ENCODE results near the gene SYK.

SYK gene

DNA sequence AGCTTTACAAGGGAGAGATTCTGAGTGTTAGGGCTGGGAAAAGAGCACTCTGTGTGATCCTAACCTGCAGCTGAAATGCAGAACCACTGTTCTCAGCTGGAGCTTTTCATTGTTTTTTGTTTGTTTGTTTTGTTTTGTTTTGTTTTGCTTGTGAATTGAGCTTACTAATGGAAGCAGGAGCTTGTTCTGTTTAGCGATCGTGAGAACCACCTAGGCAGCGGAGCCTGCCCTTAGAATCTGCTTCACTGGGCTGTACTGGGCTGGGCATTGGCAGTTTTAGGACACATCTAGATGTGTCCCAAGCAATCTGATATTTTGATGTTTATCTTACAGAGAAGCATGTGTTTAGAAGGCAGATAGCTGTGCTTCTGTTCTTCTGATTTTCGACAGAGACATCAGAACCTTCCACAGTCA lies 14.3 kb downstream of the SYK start:
- no peak overlapping the region; the same call in 1 of the 2 replicates for H3K27ac ChIP-seq (ENCODE audit: extremely low read depth, low read depth, low read length)
- TF ChIP-seq, protein P1, sequence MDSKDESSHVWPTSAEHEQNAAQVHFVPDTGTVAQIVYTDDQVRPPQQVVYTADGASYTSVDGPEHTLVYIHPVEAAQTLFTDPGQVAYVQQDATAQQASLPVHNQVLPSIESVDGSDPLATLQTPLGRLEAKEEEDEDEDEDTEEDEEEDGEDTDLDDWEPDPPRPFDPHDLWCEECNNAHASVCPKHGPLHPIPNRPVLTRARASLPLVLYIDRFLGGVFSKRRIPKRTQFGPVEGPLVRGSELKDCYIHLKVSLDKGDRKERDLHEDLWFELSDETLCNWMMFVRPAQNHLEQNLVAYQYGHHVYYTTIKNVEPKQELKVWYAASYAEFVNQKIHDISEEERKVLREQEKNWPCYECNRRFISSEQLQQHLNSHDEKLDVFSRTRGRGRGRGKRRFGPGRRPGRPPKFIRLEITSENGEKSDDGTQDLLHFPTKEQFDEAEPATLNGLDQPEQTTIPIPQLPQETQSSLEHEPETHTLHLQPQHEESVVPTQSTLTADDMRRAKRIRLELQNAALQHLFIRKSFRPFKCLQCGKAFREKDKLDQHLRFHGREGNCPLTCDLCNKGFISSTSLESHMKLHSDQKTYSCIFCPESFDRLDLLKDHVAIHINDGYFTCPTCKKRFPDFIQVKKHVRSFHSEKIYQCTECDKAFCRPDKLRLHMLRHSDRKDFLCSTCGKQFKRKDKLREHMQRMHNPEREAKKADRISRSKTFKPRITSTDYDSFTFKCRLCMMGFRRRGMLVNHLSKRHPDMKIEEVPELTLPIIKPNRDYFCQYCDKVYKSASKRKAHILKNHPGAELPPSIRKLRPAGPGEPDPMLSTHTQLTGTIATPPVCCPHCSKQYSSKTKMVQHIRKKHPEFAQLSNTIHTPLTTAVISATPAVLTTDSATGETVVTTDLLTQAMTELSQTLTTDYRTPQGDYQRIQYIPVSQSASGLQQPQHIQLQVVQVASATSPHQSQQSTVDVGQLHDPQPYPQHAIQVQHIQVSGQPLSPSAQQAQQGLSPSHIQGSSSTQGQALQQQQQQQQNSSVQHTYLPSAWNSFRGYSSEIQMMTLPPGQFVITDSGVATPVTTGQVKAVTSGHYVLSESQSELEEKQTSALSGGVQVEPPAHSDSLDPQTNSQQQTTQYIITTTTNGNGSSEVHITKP (tag by site-specific recombination; IDR thresholded peaks at IDR 0.05), result no peak
- TF ChIP-seq, protein P2, sequence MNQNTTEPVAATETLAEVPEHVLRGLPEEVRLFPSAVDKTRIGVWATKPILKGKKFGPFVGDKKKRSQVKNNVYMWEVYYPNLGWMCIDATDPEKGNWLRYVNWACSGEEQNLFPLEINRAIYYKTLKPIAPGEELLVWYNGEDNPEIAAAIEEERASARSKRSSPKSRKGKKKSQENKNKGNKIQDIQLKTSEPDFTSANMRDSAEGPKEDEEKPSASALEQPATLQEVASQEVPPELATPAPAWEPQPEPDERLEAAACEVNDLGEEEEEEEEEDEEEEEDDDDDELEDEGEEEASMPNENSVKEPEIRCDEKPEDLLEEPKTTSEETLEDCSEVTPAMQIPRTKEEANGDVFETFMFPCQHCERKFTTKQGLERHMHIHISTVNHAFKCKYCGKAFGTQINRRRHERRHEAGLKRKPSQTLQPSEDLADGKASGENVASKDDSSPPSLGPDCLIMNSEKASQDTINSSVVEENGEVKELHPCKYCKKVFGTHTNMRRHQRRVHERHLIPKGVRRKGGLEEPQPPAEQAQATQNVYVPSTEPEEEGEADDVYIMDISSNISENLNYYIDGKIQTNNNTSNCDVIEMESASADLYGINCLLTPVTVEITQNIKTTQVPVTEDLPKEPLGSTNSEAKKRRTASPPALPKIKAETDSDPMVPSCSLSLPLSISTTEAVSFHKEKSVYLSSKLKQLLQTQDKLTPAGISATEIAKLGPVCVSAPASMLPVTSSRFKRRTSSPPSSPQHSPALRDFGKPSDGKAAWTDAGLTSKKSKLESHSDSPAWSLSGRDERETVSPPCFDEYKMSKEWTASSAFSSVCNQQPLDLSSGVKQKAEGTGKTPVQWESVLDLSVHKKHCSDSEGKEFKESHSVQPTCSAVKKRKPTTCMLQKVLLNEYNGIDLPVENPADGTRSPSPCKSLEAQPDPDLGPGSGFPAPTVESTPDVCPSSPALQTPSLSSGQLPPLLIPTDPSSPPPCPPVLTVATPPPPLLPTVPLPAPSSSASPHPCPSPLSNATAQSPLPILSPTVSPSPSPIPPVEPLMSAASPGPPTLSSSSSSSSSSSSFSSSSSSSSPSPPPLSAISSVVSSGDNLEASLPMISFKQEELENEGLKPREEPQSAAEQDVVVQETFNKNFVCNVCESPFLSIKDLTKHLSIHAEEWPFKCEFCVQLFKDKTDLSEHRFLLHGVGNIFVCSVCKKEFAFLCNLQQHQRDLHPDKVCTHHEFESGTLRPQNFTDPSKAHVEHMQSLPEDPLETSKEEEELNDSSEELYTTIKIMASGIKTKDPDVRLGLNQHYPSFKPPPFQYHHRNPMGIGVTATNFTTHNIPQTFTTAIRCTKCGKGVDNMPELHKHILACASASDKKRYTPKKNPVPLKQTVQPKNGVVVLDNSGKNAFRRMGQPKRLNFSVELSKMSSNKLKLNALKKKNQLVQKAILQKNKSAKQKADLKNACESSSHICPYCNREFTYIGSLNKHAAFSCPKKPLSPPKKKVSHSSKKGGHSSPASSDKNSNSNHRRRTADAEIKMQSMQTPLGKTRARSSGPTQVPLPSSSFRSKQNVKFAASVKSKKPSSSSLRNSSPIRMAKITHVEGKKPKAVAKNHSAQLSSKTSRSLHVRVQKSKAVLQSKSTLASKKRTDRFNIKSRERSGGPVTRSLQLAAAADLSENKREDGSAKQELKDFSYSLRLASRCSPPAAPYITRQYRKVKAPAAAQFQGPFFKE (tag by site-specific recombination; IDR thresholded peaks at IDR 0.05; ENCODE audit: borderline replicate concordance), result no peak
- TF ChIP-seq, protein P3, sequence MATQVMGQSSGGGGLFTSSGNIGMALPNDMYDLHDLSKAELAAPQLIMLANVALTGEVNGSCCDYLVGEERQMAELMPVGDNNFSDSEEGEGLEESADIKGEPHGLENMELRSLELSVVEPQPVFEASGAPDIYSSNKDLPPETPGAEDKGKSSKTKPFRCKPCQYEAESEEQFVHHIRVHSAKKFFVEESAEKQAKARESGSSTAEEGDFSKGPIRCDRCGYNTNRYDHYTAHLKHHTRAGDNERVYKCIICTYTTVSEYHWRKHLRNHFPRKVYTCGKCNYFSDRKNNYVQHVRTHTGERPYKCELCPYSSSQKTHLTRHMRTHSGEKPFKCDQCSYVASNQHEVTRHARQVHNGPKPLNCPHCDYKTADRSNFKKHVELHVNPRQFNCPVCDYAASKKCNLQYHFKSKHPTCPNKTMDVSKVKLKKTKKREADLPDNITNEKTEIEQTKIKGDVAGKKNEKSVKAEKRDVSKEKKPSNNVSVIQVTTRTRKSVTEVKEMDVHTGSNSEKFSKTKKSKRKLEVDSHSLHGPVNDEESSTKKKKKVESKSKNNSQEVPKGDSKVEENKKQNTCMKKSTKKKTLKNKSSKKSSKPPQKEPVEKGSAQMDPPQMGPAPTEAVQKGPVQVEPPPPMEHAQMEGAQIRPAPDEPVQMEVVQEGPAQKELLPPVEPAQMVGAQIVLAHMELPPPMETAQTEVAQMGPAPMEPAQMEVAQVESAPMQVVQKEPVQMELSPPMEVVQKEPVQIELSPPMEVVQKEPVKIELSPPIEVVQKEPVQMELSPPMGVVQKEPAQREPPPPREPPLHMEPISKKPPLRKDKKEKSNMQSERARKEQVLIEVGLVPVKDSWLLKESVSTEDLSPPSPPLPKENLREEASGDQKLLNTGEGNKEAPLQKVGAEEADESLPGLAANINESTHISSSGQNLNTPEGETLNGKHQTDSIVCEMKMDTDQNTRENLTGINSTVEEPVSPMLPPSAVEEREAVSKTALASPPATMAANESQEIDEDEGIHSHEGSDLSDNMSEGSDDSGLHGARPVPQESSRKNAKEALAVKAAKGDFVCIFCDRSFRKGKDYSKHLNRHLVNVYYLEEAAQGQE (tag by site-specific recombination; IDR thresholded peaks at IDR 0.05), result no peak
- H3K9me3 ChIP-seq (ENCODE audit: control insufficient read depth, insufficient read depth, low read depth, low read length), result no peaks in the 10 kb centered on the region
- ChIA-PET CTCF (interaction anchor here (0.6 to 1.4 kb wide), 3 partner anchors 9 to 239 kb away, joined by 3 to 5 read pairs (median 5); no protein-coding TSS in a partner anchor), POLR2A (interaction anchor here (1.1 kb wide), 1 partner anchor 14 kb away, joined by 4 read pairs; the partner anchor contains the start of gene SYK)
- H3K4me1 ChIP-seq (ENCODE audit: control insufficient read depth, insufficient read depth, low read length), result peaks cover 8% of the 10 kb centered on the region
- peaks cover 0 to 2% of the 10 kb centered on the region in 2 experiments; a peak in 1 of 3 replicates for H3K36me3 ChIP-seq (ENCODE audit: control insufficient read depth in 2 of 2, insufficient read depth in 1 of 2, low read length in 2 of 2)
- no peak overlapping the region for H3K4me3 ChIP-seq (ENCODE audit: low read depth, low read length)

DNA sequence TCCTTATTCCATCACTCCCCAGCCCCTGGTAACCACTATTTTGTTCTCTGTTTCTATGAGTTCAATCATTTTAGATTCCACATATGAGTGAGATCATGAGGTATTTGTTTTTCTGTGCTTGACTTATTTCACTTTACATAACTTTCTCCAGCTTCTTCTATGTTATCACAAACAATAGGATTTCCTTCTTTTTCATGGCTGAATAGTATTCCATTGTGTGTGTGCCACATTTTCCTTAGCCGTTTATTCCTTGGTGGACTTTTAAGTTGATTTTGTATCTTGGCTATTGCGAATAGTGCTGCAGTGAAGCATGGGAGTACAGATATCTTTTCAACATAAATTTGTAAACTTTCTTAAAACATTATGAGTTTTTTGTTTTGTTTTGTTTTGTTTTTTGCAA lies 15.1 kb downstream of the SYK start:
- Histone ChIP-seq H3K4me3 (ENCODE audit: low read depth, low read length) (no peak overlapping the region), H3K27ac (ENCODE audit: extremely low read depth, low read depth, low read length) (no peak overlapping the region), H3K4me1 (ENCODE audit: control insufficient read depth, insufficient read depth, low read length) (0 out of 2 replicates have a peak, but pooled peaks cover 4% of the 10 kb centered on the region), H3K9me3 (ENCODE audit: control insufficient read depth, insufficient read depth, low read depth, low read length) (no peaks in the 10 kb centered on the region), H3K36me3 (ENCODE audit: control insufficient read depth in 2 of 2, insufficient read depth in 1 of 2, low read length in 2 of 2) (peaks cover 0 to 2% of the 10 kb centered on the region in 2 experiments; a peak in 1 of 3 replicates)
- TF ChIP-seq ZNF664 (tag by site-specific recombination; IDR thresholded peaks at IDR 0.05) (no peak), KLF16 (tag by site-specific recombination; IDR thresholded peaks at IDR 0.05) (no peak), ZNF548 (tag by site-specific recombination; IDR thresholded peaks at IDR 0.05) (no peak), ZNF146 (tag by site-specific recombination; IDR thresholded peaks at IDR 0.05) (peak; percentile 88), ZNF202 (tag by site-specific recombination; IDR thresholded peaks at IDR 0.05; ENCODE audit: borderline replicate concordance) (no peak), SP7 (tag by site-specific recombination; IDR thresholded peaks at IDR 0.05) (no peak)
- TF ChIP-seq, protein P4, sequence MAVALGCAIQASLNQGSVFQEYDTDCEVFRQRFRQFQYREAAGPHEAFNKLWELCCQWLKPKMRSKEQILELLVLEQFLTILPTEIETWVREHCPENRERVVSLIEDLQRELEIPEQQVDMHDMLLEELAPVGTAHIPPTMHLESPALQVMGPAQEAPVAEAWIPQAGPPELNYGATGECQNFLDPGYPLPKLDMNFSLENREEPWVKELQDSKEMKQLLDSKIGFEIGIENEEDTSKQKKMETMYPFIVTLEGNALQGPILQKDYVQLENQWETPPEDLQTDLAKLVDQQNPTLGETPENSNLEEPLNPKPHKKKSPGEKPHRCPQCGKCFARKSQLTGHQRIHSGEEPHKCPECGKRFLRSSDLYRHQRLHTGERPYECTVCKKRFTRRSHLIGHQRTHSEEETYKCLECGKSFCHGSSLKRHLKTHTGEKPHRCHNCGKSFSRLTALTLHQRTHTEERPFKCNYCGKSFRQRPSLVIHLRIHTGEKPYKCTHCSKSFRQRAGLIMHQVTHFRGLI (tag by site-specific recombination; IDR thresholded peaks at IDR 0.05), result no peak
- CTCF ChIA-PET, result interaction anchor here (0.6 to 1.4 kb wide), 2 partner anchors 16 to 240 kb away, joined by 5 read pairs; no protein-coding TSS in a partner anchor
- POLR2A ChIA-PET, result no interaction called here

Data from HEK293 (cell line).